DND-41 (cell line): ENCODE results near the gene COPS9.

Experiments
- CTCF ChIP-seq: IDR thresholded peaks from 2 replicates; pipeline ENCODE4 v1.5.1; 2012; ENCODE audit warnings: borderline replicate concordance, low read length, moderate library complexity, mild to moderate bottlenecking; ENCODE audit not compliant: poor library complexity, severe bottlenecking; ENCODE audit errors: extremely low read depth
- EZH2 ChIP-seq: IDR thresholded peaks from 3 replicates; pipeline ENCODE4 v1.6.1; 2012; ENCODE audit warnings: borderline replicate concordance, low read depth, mild to moderate bottlenecking, moderate library complexity, low read length, inconsistent platforms; ENCODE audit not compliant: severe bottlenecking

- no peak for TF ChIP-seq CTCF
- no peak for TF ChIP-seq EZH2
Observed at GRCh38 chr2:240140920-240141319, 4.8 kb upstream of the COPS9 start.
